ENCODE measurements around the gene SEMG2.

The SEMG2 gene, protein sequence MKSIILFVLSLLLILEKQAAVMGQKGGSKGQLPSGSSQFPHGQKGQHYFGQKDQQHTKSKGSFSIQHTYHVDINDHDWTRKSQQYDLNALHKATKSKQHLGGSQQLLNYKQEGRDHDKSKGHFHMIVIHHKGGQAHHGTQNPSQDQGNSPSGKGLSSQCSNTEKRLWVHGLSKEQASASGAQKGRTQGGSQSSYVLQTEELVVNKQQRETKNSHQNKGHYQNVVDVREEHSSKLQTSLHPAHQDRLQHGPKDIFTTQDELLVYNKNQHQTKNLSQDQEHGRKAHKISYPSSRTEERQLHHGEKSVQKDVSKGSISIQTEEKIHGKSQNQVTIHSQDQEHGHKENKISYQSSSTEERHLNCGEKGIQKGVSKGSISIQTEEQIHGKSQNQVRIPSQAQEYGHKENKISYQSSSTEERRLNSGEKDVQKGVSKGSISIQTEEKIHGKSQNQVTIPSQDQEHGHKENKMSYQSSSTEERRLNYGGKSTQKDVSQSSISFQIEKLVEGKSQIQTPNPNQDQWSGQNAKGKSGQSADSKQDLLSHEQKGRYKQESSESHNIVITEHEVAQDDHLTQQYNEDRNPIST

DNA sequence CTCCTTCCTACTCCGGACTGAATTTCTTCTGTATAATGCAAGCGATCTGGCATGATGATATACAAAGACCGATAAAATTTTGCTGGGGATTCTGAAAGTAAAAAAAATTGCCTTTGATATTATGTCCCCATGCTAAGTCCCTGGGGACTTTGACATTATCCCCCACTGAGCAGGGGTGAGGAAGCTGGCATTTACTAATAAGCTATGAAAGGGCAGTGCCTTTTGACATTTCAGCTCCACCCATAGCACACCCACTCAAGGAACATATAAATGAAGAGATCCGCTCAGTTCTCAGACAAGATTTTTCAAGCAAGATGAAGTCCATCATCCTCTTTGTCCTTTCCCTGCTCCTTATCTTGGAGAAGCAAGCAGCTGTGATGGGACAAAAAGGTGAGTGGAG, at the start of gene SEMG2:
TSS of gene SEMG2 (plus strand) at position 298 of the 400 bp plus-strand sequence. CDS start at position 315, 17 bp downstream.
- DNase-seq = no peak

DNA sequence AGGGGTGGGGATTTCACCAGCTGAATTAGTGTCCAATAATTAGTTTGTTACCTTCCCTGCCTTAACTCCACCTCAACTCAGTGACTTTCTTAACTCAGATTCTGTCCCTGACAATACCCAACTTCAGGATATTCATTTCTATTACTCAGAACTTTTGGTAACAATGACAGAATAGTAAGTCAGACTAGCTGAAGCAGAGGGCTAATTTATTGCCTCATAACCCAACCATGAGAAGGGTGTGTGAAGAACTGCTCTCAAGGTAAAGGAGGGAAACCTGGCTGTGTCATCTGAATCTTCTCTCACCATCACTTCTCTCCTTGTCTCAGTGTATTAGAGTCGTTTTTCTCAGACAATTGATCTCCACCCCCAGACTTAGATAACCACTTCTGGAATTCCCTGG, 47.7 kb upstream of the SEMG2 start:
- DNase-seq = no peak

DNA sequence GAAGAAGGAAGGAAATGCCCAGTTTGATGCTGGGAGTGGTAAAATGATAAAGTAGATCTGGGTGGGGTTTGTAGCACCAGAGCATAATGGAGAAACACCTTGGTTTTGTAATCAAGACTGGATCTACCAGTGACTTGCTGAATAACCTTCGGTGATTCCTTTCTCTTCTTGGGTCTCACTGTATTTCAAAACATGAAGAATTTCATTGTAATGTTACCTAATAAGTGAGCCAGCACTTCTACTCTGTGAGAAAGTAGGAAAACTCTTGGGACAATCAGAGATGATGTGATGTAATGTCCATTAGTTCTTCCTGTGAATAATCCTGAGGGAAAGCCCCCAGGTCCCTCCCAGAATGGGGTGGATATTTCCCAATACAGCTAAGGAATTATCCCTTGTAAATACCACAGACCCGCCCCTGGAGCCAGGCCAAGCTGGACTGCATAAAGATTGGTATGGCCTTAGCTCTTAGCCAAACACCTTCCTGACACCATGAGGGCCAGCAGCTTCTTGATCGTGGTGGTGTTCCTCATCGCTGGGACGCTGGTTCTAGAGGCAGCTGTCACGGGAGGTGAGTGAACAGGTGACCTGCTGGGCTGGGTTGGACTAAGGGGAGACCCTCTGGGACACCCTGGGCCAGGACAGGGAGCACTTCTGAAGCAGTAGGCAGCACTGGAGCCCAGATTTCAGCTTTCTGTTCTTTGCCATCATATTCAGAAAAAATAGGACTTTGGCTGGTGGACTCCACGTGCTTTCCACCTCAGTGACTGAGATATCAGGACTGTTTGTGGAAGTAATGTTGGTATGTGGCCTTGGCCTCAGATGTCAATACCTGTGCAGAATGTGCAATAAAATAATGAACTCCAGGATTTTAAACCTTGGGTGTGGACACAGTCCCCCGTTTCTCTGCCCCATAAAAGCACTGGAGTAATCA, 46.5 kb upstream of the SEMG2 start, which contains the start of gene PI3:
TSS of gene PI3 (plus strand) at position 469 of the 931 bp plus-strand sequence. CDS start at position 490, 21 bp downstream.
- no peak for DNase-seq

DNA sequence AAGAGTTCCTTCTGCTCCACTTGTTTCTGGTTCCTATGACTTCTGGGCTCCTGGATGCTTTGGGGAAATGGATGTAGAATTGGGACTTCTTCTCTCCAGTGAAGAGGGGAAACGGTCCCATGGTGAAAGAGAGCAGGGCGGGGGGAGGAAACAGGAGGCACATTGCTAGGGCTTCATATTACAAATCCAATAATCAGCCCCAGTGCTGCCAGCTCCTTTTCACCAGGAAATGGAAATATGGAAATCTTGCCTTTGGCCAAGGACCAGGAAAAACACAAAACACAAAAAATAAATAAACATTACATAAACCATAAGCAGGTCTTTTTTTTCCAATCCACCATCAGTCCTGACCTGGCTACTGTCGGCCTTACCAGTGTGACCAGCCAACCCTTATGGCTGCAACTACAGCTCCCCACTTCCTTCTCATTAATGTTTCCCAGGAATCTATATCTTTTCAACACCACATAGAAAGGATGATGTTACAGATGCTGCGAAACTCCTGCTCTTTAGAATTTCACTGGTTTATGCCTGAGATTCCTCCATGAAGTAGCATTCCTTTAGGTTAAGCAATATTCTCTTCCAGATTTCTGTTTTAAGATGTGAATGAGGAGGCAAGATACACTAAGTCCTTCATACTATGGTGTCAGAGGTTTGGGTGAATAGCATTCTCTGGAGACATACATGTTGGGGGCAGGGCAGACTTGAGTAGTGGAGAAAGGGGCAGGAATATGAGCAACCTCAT, 44.5 kb upstream of the SEMG2 start:
- DNase-seq = no peak

DNA sequence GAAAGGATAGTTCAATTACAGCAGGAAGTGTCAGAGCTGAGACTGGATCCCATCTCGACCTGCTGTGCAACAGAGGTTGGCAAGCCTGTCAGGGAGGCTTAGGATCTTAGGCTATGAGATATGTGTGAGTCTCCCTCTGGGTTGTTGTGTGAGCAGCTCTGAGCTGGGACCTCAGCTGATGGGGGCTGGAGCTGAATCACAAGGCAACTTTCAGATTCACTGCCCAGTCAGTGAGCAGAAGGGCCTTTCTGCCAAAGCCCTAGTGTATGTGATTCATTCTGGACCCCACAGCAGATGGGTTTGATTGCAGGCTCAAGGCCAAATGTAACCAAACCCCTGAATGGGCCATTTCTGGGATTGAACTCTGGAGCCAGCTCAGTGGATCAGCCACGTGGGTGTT, 42.0 kb upstream of the SEMG2 start:
- DNase-seq = no peak

DNA sequence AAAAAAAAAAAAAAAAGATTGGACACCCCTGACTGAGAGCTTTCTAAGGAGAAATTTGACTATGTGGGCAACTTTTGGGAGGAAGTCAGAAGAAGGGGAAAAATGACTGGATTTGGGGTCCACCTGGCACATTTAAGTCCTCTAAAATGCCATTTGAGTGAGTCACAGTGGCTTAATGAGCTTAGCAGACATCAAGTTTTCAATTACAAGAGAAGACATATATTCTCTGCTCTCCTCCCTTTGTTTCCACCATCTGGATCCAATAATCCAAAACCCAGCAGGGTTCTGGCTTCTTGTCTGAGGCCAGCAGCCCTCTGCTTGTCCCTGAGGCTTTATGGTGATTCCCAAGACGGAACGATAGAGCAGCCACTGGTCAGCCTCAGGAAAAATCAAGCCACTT, 39.5 kb upstream of the SEMG2 start:
- no peak for DNase-seq

DNA sequence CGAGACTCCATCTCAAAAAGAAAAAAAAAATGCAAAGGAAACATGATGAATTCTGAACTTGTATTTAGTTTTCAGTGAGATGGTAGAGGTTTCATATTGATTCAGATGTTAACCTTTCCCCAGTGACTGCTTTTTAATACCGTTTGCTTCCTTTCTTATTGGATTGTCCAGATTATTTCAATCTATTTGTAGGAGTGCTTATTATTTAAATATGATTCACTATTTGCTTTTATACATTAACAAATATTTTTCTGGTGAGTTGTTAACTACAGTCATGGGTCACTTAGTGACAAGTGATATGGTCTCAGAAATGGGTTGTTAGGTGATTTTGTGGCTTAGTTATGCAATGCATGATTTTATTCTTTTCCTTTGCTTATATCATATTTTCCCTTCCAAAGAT, 38.1 kb upstream of the SEMG2 start:
- no peak for DNase-seq

DNA sequence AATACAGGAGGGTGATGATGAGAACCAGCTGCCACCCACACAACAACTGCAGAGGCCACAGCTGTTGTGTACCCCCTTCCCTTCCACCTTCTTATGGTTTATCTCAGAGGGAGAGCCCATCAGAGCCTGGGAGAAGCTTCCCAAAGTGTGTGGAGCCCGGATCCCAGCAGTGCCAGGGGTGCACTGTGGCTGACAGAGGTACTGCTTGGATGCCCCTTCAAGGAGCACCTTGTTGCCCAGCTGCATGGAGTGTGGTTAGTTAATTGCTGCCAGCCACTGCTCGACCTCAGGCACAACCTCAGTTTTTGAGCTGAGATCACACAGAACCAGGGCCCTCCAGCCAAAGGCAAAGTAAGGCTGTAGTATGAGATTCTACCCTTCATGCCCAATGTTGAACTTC, 33.5 kb upstream of the SEMG2 start:
- DNase-seq = no peak

DNA sequence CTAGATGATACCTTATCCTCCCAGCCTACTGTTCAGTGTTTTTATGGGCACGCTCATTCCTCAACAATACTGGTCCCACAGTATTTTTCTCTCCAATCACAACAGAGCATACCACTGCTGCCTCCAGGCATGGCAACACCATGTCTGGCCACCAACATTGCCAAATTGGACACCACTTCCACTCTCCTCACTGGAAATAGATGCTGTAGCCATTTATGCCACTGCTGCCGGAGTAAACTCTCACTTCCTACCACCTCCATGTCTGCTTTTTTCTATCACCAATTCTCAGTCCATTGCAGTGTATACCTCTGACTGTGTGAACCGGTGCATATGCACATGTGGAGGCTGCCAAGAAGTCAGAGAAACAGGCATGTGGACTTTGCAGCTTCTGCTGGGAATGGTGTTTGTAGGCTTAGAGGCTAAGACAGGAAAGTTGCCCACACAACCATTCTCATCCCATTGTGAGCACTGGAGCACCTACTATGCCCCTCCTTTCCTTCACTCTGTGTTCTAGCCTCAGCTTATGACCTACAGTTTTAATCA, 32.0 kb upstream of the SEMG2 start:
- no peak for DNase-seq

DNA sequence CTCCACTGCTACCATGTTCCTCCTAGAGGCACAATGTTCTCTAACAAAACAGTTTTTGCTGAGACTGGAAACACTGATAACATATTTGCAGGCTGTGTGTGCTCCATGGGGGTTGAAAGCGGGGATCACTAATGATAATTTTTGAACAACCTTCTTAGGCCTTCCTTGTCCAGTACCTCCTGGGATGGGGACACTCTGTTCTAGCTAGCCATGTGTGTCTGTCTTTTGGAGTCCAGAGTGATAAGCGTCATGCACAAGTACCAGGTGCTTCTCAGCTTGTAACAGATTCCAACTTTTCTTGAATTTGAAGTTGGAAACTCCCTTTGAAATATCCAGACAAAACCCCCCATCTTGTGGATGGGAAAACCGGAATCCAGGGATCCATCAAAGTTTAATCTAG, 31.3 kb upstream of the SEMG2 start:
- no peak for DNase-seq

DNA sequence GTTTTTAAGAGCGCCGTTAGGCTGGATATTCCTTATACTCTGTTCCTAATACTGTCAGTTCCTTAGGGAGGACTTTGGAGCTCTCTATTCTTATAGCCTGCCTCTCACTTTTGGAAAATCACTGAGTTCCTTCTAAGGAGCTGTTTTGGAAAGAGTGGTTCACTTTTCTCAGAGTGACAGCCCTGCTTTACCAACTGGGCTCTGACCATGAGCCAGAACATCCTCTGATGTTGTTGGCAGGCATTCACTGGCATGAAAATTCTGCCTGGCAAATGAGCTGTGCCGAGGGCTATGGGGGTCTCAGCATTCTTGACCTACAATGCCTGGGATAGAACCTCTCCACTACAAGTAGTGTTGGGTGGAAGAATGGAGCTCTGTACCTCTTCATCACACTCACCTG, 29.2 kb upstream of the SEMG2 start:
- DNase-seq = no peak

DNA sequence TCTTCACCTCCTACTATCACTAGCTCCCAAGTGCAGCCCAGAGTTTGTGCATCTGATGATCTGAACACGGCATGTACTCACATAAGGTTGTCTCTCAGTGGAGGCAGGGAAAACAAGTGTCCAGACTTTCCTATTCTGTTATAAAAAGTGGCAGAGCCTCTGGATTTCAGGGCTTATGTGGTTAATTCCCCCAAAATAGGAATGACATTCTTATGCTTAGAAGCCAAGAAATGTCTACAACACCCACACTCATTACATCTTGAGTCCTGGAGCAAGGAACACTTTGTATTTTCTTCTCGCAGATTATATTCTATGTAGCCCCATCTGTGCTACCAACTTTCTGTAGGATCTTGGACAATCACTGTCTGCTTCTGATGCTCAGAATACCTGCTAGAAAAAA, 27.8 kb upstream of the SEMG2 start:
- DNase-seq = no peak

DNA sequence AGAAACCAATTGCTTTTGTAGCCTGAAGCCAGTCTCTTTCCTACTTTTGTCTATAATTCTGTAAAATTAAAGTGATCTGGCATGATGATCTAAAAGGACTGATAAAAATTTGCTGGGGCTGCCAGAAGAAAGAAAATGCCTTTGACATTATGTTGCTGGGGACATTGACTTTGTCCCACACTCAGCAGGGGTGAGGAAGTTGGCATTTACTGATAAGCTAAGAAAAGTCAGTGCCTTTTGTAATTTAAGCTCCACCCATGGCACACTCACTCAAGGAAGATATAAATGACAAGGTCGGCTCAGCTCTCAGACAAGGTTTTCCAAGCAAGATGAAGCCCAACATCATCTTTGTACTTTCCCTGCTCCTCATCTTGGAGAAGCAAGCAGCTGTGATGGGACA, 14.4 kb upstream of the SEMG2 start, which contains the start of gene SEMG1:
TSS of gene SEMG1 (plus strand) at position 309 of the 400 bp plus-strand sequence. CDS start at position 330, 21 bp downstream.
- DNase-seq = no peak

DNA sequence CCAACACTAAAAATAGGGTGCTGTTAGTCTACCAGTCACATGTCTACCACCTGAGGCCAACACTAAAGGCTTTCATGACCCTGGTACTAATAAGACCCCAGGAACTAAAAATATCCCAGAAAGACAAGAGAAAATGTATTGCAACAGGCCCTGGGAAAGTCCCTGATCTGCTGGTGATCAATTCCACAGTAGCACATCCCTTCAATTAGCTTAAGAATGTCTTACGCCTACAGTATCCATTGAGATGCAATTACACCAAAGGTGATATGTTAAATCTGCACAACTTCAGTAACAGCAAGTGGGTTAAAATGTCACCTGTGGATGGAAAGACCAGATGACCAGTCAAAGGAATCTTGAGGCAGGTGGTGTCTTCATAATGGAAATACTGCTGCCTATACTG, 11.2 kb upstream of the SEMG2 start:
- no peak for DNase-seq

DNA sequence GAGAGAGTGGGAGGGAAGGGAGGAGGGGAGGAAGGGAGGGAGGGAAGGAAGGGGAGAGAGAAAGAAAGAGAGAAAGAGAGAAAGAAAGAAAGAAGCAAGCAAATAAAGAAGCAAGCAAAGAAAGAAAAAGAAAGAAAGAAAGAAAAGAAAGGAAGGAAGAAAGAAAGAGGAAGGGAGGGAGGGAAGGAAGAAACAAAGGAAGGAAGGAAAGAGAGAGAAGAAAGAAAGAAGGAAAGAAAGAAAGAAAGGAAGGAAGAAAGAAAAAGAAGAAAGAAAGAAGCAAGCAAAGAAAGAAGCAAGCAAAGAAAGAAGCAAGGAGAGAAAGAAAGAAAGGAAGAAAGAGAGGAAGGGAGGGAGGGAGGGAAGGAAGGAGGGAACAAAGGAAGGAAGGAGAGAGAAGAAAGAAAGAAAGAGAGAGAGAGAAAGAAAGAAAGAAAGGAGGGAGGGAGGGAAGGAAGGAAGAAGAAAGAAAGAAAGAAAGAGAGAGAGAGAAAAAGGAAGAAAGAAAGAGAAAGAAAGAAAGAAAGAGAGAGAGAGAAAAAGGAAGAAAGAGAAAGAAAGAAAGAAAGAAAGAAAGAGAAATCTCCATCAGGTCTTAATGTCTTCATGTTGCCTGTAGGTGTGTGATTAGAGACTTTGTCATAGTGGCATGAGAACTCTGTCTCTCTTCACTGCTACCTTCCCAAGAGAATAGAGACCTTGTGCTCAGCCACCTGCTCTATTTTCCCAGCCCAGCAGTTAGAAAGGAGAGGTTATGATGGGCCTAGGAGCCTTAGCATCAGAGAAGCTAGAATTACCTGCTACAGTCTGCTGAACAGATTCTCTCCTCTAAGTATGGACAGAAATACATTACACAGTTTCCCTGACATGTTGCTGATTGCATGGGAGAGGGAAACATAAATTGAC, 9.4 kb upstream of the SEMG2 start:
- DNase-seq = no peak

DNA sequence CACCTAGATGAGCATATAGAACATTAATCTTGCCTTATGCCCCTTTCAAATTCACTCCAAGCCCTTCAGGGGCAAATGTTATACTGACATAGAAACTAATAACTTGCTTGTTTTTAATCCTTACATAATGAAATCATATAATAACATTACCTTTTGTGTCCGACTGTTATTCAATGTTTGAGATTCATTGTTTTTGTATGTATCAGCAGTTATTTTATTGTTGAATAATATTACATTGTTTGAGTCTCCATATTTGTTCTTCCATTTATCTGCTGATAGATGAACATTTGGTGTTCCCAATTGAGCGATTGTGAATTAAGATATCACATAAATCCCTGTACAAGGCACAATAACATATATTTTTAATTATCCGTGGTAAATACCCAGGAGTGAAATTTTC, 8.3 kb upstream of the SEMG2 start:
- DNase-seq = no peak

DNA sequence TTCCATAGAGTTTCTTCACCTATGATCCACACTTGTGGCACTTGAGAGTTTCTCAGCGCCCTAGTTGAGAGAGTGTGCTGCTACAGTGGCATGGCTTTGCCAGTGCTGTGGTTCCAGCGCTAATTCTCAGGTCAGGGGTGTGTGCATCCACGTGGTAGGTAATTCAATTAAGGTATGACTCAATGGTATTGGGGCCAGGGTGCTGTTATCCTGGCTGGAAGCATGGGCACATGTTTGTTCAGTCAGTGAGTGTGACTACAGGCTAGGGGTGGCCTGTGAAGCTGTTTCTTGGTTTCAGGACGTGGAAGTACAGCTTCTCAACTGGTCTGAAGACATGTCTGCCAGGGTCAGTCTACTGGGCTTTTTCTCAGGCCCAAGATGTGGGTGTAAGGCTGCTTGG, 3.0 kb upstream of the SEMG2 start:
- no peak for DNase-seq

DNA sequence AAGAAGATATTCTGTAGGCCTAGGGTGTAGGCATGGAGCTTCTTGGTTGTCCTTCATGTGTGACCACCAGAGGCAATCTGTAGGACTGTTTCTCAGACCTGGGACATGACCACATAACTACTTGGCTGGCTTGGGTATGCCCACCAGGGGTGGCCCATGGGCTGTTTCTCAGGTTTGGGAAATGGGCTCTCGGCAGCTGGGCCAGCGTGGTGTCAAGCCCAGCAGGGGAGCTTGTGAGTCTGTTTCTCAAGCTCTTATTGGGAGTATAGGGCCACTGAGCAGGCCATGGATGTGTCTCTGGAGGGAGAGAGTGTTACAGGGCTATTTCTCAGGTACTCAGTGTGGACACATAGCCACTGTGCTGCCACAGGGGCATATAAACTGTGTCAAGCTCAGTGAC, 2.5 kb upstream of the SEMG2 start:
- no peak for DNase-seq

DNA sequence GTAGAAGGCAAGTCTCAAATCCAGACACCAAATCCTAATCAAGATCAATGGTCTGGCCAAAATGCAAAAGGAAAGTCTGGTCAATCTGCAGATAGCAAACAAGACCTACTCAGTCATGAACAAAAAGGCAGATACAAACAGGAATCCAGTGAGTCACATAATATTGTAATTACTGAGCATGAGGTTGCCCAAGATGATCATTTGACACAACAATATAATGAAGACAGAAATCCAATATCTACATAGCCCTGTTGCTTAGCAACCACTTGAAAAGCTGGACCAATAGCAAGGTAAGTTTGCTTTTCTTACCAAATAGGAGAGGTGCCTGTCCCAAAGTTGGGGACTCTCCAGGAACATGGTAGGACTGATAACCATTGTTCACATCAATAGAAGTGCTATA, 2.0 kb downstream of the SEMG2 start:
- DNase-seq = no peak

DNA sequence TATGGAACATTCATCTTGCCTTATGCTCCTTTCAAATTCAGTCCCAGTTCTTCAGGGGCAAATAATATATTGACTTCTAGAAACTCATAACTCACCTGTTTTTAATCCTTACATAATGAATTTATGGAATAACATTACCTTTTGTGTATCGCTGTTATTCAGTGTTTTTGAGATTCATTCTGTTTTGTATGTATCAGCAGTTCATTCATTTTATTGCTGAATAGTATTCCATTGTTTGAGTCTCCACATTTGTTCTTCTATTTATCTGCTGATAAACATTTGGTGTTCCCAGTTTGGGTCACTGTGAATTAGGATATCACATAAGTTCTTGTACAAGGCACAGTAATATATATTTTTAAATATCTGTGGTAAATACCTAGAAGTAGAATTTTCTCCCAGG, 5.1 kb downstream of the SEMG2 start:
- no peak for DNase-seq
